Prostate gland (tissue), 2 donors: ENCODE results near the gene FOXRED2.

Source experiments
- CTCF ChIP-seq, 4 experiments: fragments of 200-600 bp in 2 of 4; fragments of 450-650 bp in 2 of 4; sonication (generic) in 2 of 4; IDR thresholded peaks; 1 replicate in 3 of 4; 2 replicates in 1 of 4; pipeline ENCODE4 v1.5.1; 2016 to 2019; ENCODE audit warnings: antibody characterized with exemption in 4 of 4, mild to moderate bottlenecking in 2 of 4, moderate library complexity in 2 of 4
- POLR2A ChIP-seq: fragments of 450-650 bp; IDR thresholded peaks from one replicate; pipeline ENCODE4 v1.6.1; 2016; ENCODE audit warnings: antibody characterized with exemption, mild to moderate bottlenecking
- POLR2AphosphoS5 ChIP-seq: sonication (generic); formaldehyde crosslinking; IDR thresholded peaks from one replicate; pipeline ENCODE4 v1.6.1; 2017; ENCODE audit warnings: antibody characterized with exemption

GRCh38 chr22:36440429-36441002, 66.3 kb downstream of the FOXRED2 start:
- no peak for TF ChIP-seq CTCF (IDR thresholded peaks at IDR 0.05)
- no peak for TF ChIP-seq POLR2AphosphoS5
- TF ChIP-seq POLR2A: no peak
